Aorta (tissue), 5 donors: ENCODE data around the gene TMEM213. TPM values are rescaled to one million over a fixed set of nuclear protein-coding genes. Genes with fewer than 3 reads are reported as not detected.

Source experiments
- ATAC-seq: fragments of 200-7000 bp; cut with Tn5 transposase; one replicate; pipeline ENCODE4 v1.9.1; 2022; ENCODE audit warnings: moderate library complexity; ENCODE audit not compliant: low FRiP score
- DNase-seq, 2 donors: peaks; one replicate each; pipeline ENCODE4 v3.0.0-alpha.2; 2020
- H3K27ac ChIP-seq, 2 donors: one replicate each; pipeline ENCODE4 v1.5.1; 2013; ENCODE audit warnings: low read length in 2 of 2, mild to moderate bottlenecking in 2 of 2, moderate library complexity in 2 of 2, control low read depth in 1 of 2, inconsistent platforms in 1 of 2, low read depth in 1 of 2
- H3K27me3 ChIP-seq, 2 donors: one replicate each; pipeline ENCODE4 v1.6.1; 2013; ENCODE audit warnings: control low read depth in 1 of 2, low read length in 1 of 2, mild to moderate bottlenecking in 1 of 2, moderate library complexity in 1 of 2; ENCODE audit not compliant: insufficient read depth in 2 of 2, control insufficient read depth in 1 of 2
- H3K36me3 ChIP-seq, 2 donors: one replicate each; pipeline ENCODE4 v1.6.1; 2013; ENCODE audit warnings: control low read depth in 1 of 2, low read length in 1 of 2, mild to moderate bottlenecking in 1 of 2; ENCODE audit not compliant: insufficient read depth in 2 of 2, control insufficient read depth in 1 of 2
- H3K4me1 ChIP-seq, 2 donors: one replicate each; pipeline ENCODE4 v1.6.1; 2013; ENCODE audit warnings: low read length in 2 of 2, control low read depth in 1 of 2, mild to moderate bottlenecking in 1 of 2, moderate library complexity in 1 of 2; ENCODE audit not compliant: insufficient read depth in 2 of 2, control insufficient read depth in 1 of 2
- H3K4me3 ChIP-seq, 2 donors: one replicate each; pipeline ENCODE4 v1.5.1; 2013; ENCODE audit warnings: low read length in 2 of 2, control low read depth in 1 of 2, mild to moderate bottlenecking in 1 of 2
- H3K9me3 ChIP-seq: one replicate; pipeline ENCODE4 v1.6.1; 2013; ENCODE audit warnings: mild to moderate bottlenecking, low read length; ENCODE audit not compliant: control insufficient read depth
- WGBS, 2 donors: extraction: QIAGEN DNeasy Blood & Tissue Kit; methylation state at CpG; one replicate each; pipeline ENCODE4 v1.1.7; 2013; 5-methylcytosine and 5-hydroxymethylcytosine counted together
- intact Hi-C, 2 donors: fragments of 100-400 bp; cut with DNase I; formaldehyde crosslinking; loops; one replicate each; pipeline versions ENCODE4 v1.14.2 to v1.15.0; 2022
- polyA plus RNA-seq, 2 donors: library from polyadenylated mRNA; stranded (reverse); fragments of 200-250 nt; gene quantifications; one replicate each; pipeline ENCODE4 v1.2.3, GENCODE V29; 2013
- total RNA-seq, 2 donors: library from RNA; stranded (reverse); fragmentation: NEBNext Ultra II Directional; extraction: Animal tissue kit (Norgen Biotek cat#: 25700); gene quantifications; one replicate each; pipeline ENCODE4 v1.2.1, GENCODE V29; 2021
- donor health status: healthy with polysubstance abuse.
- donor health status: Bipolar disorder and iron deficiency.
- donor health status: DM: no; HTN: no; CAD: no.
- donor health status: DM: no; HTN: no; CAD: no.
- donor health status: DM: yes; HTN: yes; CAD: no.

Gene TMEM213
- total and polyA plus RNA-seq, 4 donors, result not detected

DNA sequence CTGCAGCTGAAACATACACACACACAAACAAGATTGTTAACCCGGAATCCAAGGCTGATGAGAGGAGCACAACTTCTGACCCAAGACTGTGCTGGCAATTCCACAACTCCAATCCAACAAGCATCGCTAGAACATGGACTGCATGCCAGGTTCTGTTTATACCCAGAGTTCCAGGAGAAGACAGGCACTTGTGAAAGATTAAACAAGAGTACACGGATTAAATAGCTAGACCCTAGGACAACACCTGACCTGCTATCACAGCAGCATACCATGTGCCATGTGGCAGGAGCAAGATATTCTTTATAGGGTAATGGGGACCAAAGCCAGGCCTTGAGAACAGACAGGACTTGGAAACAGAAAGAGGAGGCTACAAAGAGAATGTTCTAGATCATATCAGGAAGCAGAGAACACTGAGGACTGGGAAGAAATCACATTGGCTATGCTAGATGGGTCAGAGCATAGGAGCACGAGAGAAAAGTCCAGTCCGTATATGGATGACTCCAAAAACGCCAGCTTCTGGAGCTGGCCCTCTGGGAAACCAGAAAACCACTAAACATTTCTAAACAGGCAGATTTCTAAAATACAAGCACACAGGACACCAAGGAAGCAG, 83.9 kb downstream of the TMEM213 start:
- 73 to 85% methylated on average over 6 of the region's 6 CpGs for WGBS, 2 donors
- DNase-seq, result no peak
- Histone ChIP-seq H3K27ac (no peak overlapping the region), H3K4me1 (no peaks in the 10 kb centered on the region), H3K4me3 (no peak overlapping the region), H3K9me3 (no peaks in the 10 kb centered on the region), H3K27me3 (no peaks in the 10 kb centered on the region), H3K36me3 (no peaks in the 10 kb centered on the region)
- ATAC-seq, result peak; percentile 13
- intact Hi-C loops, result loop anchor here in 1 of 2 donors (5.0 kb wide), 1 partner anchor 196 kb away; no protein-coding TSS in a partner anchor

DNA sequence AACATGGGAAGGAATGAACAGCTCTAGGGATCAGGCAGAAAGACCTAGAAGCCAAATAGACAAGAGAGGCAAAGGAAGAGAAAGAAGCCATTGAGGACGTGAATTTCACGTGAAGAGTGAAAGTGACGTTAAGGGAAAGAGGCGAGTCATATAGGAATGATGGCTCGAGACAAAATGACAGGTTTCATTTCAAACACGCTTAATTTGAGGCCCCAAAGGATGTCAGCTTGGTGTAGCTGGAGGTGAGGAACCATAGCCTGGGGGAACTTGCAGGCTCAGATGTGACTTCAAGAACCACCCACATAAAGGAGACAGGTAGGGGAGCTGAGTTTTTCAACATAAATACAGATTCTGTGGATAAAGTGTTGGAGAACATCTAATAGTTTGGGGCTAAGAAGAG, 84.5 kb downstream of the TMEM213 start:
- ATAC-seq, result no peak
- H3K36me3 ChIP-seq, result no peaks in the 10 kb centered on the region
- H3K27me3 ChIP-seq, result no peaks in the 10 kb centered on the region
- H3K27ac ChIP-seq, result no peak overlapping the region
- no peak for DNase-seq
- H3K9me3 ChIP-seq, result no peaks in the 10 kb centered on the region
- H3K4me3 ChIP-seq, result no peak overlapping the region
- intact Hi-C loops, result loop anchor here in 1 of 2 donors (5.0 kb wide), 1 partner anchor 195 kb away; no protein-coding TSS in a partner anchor
- no peaks in the 10 kb centered on the region for H3K4me1 ChIP-seq
- 93% methylated on average over 6 of the region's 6 CpGs for WGBS, 2 donors

DNA sequence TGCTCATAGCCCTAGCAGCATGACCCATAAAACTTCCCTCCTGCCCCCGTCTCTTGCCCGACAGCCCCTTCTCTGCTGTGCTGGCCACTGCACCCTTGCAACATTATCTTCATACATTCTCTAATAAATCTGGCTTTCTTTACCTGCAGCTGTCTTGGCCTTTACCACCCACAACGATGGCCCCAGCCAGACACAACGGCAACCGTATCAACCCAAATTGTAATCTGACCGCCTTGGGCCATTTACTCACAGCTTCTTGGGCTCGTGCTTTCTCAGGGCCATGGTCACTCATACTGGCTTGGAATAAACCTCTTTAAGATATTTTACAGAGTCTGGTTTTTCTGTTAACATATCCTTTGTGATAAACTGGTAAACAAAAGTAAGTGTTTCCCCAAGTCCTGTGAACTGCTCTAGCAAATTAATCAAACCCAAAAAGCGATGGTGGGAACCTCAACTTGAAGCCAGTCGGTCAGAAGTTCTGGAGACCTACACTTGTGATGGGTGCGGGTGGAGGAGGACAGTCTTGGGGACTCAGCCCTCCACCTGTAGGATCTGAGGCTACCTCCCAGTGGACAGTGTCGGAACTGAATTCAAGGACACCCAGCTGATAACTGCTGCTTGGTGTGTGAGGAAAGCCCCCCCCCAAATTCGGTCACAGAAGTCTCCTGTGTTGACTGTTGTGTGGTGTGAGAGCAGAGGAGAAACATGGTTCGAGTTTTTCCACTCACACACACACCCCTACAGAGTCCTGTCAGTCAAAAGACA, 87.8 kb downstream of the TMEM213 start:
- Histone ChIP-seq H3K36me3 (no peaks in the 10 kb centered on the region), H3K4me3 (no peak overlapping the region), H3K27ac (no peak overlapping the region), H3K9me3 (no peaks in the 10 kb centered on the region), H3K4me1 (no peaks in the 10 kb centered on the region), H3K27me3 (no peaks in the 10 kb centered on the region)
- intact Hi-C loops, result loop anchor here in 1 of 2 donors (5.0 kb wide), 1 partner anchor 192 kb away; no protein-coding TSS in a partner anchor
- DNase-seq, result no peak
- WGBS, 2 donors, result 89 to 91% methylated on average over 13 of the region's 13 CpGs
- ATAC-seq, result no peak

DNA sequence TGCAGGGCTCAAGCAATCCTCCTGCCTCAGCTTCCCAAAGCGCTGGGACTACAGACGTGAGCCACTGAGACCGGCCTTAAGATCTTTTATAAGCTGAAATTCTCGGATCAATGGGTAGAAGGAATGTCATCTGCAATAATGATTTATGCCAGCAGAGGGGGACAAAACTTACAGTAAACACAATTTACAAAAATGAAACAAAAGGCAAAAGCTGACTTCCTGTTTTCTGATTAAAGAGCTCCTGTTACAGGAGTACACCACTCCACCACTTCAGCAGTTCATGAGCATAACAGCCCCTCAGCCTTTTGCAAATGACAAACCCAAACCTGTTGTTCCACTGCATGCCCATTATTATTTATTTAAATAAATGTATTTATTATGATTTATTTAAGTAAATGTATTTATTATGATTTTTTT, 88.7 kb downstream of the TMEM213 start:
- intact Hi-C loops, result loop anchor here in 1 of 2 donors (5.0 kb wide), 1 partner anchor 191 kb away; no protein-coding TSS in a partner anchor
- DNase-seq (no peak), ATAC-seq (peak; percentile 70)
- 56 to 65% methylated on average over 4 of the region's 4 CpGs for WGBS, 2 donors
- Histone ChIP-seq H3K27ac (no peak overlapping the region), H3K4me1 (no peaks in the 10 kb centered on the region), H3K4me3 (no peak overlapping the region), H3K27me3 (no peaks in the 10 kb centered on the region), H3K9me3 (no peaks in the 10 kb centered on the region), H3K36me3 (no peaks in the 10 kb centered on the region)

DNA sequence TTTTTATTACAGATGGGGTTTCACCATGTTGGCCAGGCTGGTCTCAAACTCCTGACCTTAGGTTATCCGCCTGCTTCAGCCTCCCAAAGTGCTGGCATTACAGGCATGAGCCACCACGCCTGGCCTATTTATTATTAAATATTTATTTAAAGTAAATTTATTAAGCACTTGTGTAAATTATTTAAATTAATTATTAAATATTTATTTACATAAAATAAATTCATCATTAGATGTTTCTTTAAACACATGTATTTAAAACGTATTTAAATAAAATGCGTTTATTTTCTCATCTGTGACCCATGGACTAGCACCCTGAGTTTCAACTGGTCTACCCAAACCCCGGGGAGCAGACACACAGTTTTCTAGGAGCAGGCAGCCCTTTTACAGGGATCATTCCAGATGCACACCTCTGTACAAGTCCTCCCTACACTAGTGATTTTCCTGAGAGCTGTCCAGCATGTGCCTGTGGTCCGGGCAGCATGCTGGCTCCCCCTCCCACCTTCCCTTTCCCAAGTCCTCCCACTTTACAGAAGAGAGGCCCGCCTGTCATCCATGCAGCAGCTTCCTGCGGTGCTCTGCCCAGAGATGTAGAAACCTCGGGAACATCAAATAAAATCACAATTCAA, 89.4 kb downstream of the TMEM213 start:
- H3K4me1 ChIP-seq, result no peaks in the 10 kb centered on the region
- intact Hi-C loops, result loop anchor here in 1 of 2 donors (5.0 kb wide), 1 partner anchor 190 kb away; no protein-coding TSS in a partner anchor
- H3K27me3 ChIP-seq, result no peaks in the 10 kb centered on the region
- no peak overlapping the region for H3K4me3 ChIP-seq
- H3K9me3 ChIP-seq, result no peaks in the 10 kb centered on the region
- 80 to 84% methylated on average over 9 of the region's 9 CpGs for WGBS, 2 donors
- ATAC-seq, result no peak
- no peaks in the 10 kb centered on the region for H3K36me3 ChIP-seq
- H3K27ac ChIP-seq, result no peak overlapping the region
- no peak for DNase-seq

Other genes with a start within 250 kb of the TMEM213 start
- gene SVOPL, start 96.6 kb upstream of the TMEM213 start, total RNA-seq, result not detected
- 1 to 10 TPM in 1 of 2 donors, not detected in 1; 1.2 TPM for gene SVOPL, start 96.6 kb upstream of the TMEM213 start, polyA plus RNA-seq
- gene ATP6V0A4, start 202 bp downstream of the TMEM213 start, total RNA-seq, result not detected
- not detected for gene ATP6V0A4, start 202 bp downstream of the TMEM213 start, polyA plus RNA-seq
- gene KIAA1549, start 183.4 kb downstream of the TMEM213 start, total RNA-seq, result 1 to 10 TPM; 1.0 to 2.8 TPM
- gene KIAA1549, start 183.4 kb downstream of the TMEM213 start, polyA plus RNA-seq, result under 1 TPM; 0.13 to 0.15 TPM
- gene ZC3HAV1L, start 238.0 kb downstream of the TMEM213 start, total RNA-seq, result 10 to 100 TPM in 1 of 2 donors, 1 to 10 TPM in 1; 6.9 to 17.5 TPM
- gene ZC3HAV1L, start 238.0 kb downstream of the TMEM213 start, polyA plus RNA-seq, result 1 to 10 TPM in 1 of 2 donors, under 1 TPM in 1; 0.51 to 1.1 TPM